KMS-11 (cell line): ENCODE results near the gene MX1.
A peak's percentile ranks its signal among the peaks of the same experiment; 100 is the strongest.

Source experiments
- H2AFZ ChIP-seq: fragments of 200-600 bp; sonication (generic); 2 replicates; pipeline ENCODE4 v1.6.1; 2016; ENCODE audit warnings: antibody characterized with exemption, mixed run types, low read depth
- H3K27ac ChIP-seq: fragments of 200-600 bp; sonication (generic); 2 replicates; pipeline ENCODE4 v1.6.1; 2016; ENCODE audit warnings: mild to moderate bottlenecking, mixed run types
- H3K27me3 ChIP-seq: fragments of 200-600 bp; sonication (generic); 2 replicates; pipeline ENCODE4 v1.6.1; 2017; ENCODE audit warnings: mild to moderate bottlenecking, low read depth, mixed run types, moderate library complexity; ENCODE audit not compliant: insufficient read depth
- H3K36me3 ChIP-seq: fragments of 200-600 bp; sonication (generic); 2 replicates; pipeline ENCODE4 v1.6.1; 2017; ENCODE audit warnings: mild to moderate bottlenecking, mixed run types; ENCODE audit not compliant: insufficient read depth
- H3K4me1 ChIP-seq: fragments of 200-600 bp; sonication (generic); 2 replicates; pipeline ENCODE4 v1.6.1; 2016; ENCODE audit warnings: mild to moderate bottlenecking, low read depth, mixed run types; ENCODE audit not compliant: poor library complexity, severe bottlenecking
- H3K4me2 ChIP-seq: fragments of 200-600 bp; sonication (generic); 2 replicates; pipeline ENCODE4 v1.7.0; 2016; ENCODE audit warnings: mild to moderate bottlenecking, mixed run types
- H3K4me3 ChIP-seq: fragments of 200-600 bp; sonication (generic); IDR thresholded peaks from 2 replicates; pipeline ENCODE4 v1.6.1; 2017; ENCODE audit warnings: low read depth, low read length, mixed read lengths; ENCODE audit not compliant: insufficient read depth
- H3K79me2 ChIP-seq: fragments of 200-600 bp; sonication (generic); 2 replicates; pipeline ENCODE4 v1.6.1; 2016; ENCODE audit warnings: low read depth, mixed run types; ENCODE audit not compliant: insufficient read depth
- H3K9ac ChIP-seq: fragments of 200-600 bp; sonication (generic); 2 replicates; pipeline ENCODE4 v1.6.1; 2016; ENCODE audit warnings: mild to moderate bottlenecking, mixed run types
- H4K20me1 ChIP-seq: fragments of 200-600 bp; sonication (generic); 2 replicates; pipeline ENCODE4 v1.6.1; 2016; ENCODE audit warnings: mild to moderate bottlenecking, mixed run types; ENCODE audit not compliant: insufficient read depth
- CTCF ChIP-seq: fragments of 200-600 bp; sonication (generic); conservative IDR thresholded peaks from 2 replicates; pipeline ENCODE4 v1.6.1; 2017; ENCODE audit warnings: low read depth, mild to moderate bottlenecking, antibody characterized with exemption, low read length, moderate library complexity, mixed read lengths

The MX1 gene, protein sequence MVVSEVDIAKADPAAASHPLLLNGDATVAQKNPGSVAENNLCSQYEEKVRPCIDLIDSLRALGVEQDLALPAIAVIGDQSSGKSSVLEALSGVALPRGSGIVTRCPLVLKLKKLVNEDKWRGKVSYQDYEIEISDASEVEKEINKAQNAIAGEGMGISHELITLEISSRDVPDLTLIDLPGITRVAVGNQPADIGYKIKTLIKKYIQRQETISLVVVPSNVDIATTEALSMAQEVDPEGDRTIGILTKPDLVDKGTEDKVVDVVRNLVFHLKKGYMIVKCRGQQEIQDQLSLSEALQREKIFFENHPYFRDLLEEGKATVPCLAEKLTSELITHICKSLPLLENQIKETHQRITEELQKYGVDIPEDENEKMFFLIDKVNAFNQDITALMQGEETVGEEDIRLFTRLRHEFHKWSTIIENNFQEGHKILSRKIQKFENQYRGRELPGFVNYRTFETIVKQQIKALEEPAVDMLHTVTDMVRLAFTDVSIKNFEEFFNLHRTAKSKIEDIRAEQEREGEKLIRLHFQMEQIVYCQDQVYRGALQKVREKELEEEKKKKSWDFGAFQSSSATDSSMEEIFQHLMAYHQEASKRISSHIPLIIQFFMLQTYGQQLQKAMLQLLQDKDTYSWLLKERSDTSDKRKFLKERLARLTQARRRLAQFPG

GRCh38 chr21:41425954-41426675 is at the start of gene MX1:
Gene MX1, plus strand, starts transcription at chr21:41426239. Its CDS starts 5,832 bp downstream, at chr21:41432071.
- Histone ChIP-seq H3K4me3 (no peak within 1 kb of the TSS), H3K9ac (peak within 1 kb of the TSS; percentile 63; the same call in 1 of the 2 replicates), H4K20me1 (no peaks in the 10 kb centered on the region), H3K4me1 (peaks cover 6% of the 10 kb centered on the region), H3K27ac (0 out of 2 replicates have a peak within 1 kb of the TSS, but pooled peaks have one; percentile 29), H3K27me3 (no peaks in the 10 kb centered on the region), H3K79me2 (no peaks in the 10 kb centered on the region), H2AFZ (peak within 1 kb of the TSS; percentile 81), H3K4me2 (peak within 1 kb of the TSS; percentile 71), H3K36me3 (no peaks in the 10 kb centered on the region)
- TF ChIP-seq CTCF: no peak

DNA sequence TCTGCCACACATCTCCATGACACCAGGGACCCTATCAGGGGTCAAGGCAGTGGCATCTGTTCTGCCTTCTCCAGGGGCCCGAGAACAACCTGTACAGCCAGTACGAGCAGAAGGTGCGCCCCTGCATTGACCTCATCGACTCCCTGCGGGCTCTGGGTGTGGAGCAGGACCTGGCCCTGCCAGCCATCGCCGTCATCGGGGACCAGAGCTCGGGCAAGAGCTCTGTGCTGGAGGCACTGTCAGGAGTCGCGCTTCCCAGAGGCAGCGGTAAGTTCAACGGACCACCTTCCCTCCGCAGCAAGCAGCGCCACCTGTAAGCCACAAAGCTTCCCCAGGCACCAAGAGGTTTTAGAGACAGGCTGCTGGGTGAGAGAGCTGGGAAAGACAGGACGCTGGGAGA is 48.3 kb upstream of the MX1 start:
- Histone ChIP-seq H3K36me3 (no peaks in the 10 kb centered on the region), H3K4me1 (no peaks in the 10 kb centered on the region), H3K4me3 (no peak overlapping the region), H3K4me2 (no peak overlapping the region), H3K27ac (no peak overlapping the region), H2AFZ (no peak overlapping the region), H3K9ac (no peak overlapping the region), H4K20me1 (no peaks in the 10 kb centered on the region), H3K27me3 (no peaks in the 10 kb centered on the region), H3K79me2 (no peaks in the 10 kb centered on the region)
- no peak for TF ChIP-seq CTCF

- no peak overlapping the region for H3K27ac ChIP-seq
- no peak for TF ChIP-seq CTCF
- H4K20me1 ChIP-seq: no peaks in the 10 kb centered on the region
Observed at GRCh38 chr21:41378849-41379248, 47.2 kb upstream of the MX1 start.

DNA sequence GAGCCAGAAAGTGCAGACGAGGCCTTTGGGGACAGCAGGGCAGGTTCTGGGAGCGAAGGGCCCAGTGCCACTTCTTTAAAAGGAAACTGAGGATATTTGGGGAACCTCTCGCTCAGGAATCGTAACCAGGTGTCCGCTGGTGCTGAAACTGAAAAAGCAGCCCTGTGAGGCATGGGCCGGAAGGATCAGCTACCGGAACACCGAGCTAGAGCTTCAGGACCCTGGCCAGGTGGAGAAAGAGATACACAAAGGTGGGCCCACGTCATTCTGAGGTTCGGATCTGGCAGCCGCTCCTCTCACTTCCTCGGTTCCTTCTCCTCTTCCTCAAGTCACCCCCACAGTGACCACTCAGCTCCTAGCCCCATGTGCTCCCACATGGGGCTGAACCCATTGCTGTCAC is 46.1 kb upstream of the MX1 start:
- H3K79me2 ChIP-seq: no peaks in the 10 kb centered on the region
- H3K9ac ChIP-seq: no peak overlapping the region
- H3K4me2 ChIP-seq: no peak overlapping the region
- H3K27me3 ChIP-seq: no peaks in the 10 kb centered on the region
- no peak for TF ChIP-seq CTCF
- H3K27ac ChIP-seq: no peak overlapping the region
- H3K4me3 ChIP-seq: no peak overlapping the region
- H4K20me1 ChIP-seq: no peaks in the 10 kb centered on the region
- H2AFZ ChIP-seq: no peak overlapping the region
- H3K36me3 ChIP-seq: no peaks in the 10 kb centered on the region
- no peaks in the 10 kb centered on the region for H3K4me1 ChIP-seq

More at GRCh38 chr21:41378849-41379248, 47.2 kb upstream of the MX1 start:
- Histone ChIP-seq H3K79me2 (no peaks in the 10 kb centered on the region), H3K36me3 (no peaks in the 10 kb centered on the region), H3K4me2 (no peak overlapping the region), H3K9ac (no peak overlapping the region), H3K27me3 (no peaks in the 10 kb centered on the region), H2AFZ (no peak overlapping the region; the same call in 1 of the 2 replicates), H3K4me1 (no peaks in the 10 kb centered on the region), H3K4me3 (no peak overlapping the region)
